Sigmoid colon (tissue), 3 donors: Measurements from ENCODE around the gene CDKL1.

ENCODE experiments used
- CTCF ChIP-seq, 4 experiments: fragments of 450-650 bp in 3 of 4; fragments of 200-600 bp in 1 of 4; IDR thresholded peaks; one replicate each; pipeline ENCODE4 v1.5.1; 2016 to 2019; ENCODE audit warnings: antibody characterized with exemption in 4 of 4, mild to moderate bottlenecking in 3 of 4, moderate library complexity in 2 of 4
- POLR2A ChIP-seq, 2 donors: fragments of 450-650 bp; IDR thresholded peaks; one replicate each; pipeline ENCODE4 v1.6.1; 2016; ENCODE audit warnings: antibody characterized with exemption in 2 of 2, mild to moderate bottlenecking in 2 of 2, moderate library complexity in 2 of 2

GRCh38 chr14:50383618-50384225, 13.0 kb downstream of the CDKL1 start:
- TF ChIP-seq POLR2A (IDR thresholded peaks at IDR 0.05) = no peak
- TF ChIP-seq CTCF (IDR thresholded peaks at IDR 0.05) = no peak
